AG09319 (cell line): ENCODE measurements around the gene PYGO1.

ENCODE experiments used
- DNase-seq: peaks from one replicate; pipeline ENCODE4 v3.0.0-alpha.2; 2010; ENCODE audit warnings: low read depth; ENCODE audit errors: extremely low read depth
- CTCF ChIP-seq: IDR thresholded peaks from 2 replicates; pipeline ENCODE4 v1.5.1; 2011; ENCODE audit warnings: low read depth, mild to moderate bottlenecking, inconsistent platforms, low read length, moderate library complexity

PYGO1 gene

GRCh38 chr15:55546718-55547117, 41.4 kb downstream of the PYGO1 start:
- no peak for DNase-seq
- TF ChIP-seq CTCF = no peak

- no peak for TF ChIP-seq CTCF
- DNase-seq = no peak
Observed at GRCh38 chr15:55535436-55535835, 52.7 kb downstream of the PYGO1 start.

- no peak for DNase-seq
- no peak for TF ChIP-seq CTCF
Observed at GRCh38 chr15:55532944-55533343, 55.2 kb downstream of the PYGO1 start.

- no peak for TF ChIP-seq CTCF
- DNase-seq = no peak
Observed at GRCh38 chr15:55530861-55531313, 57.3 kb downstream of the PYGO1 start.

GRCh38 chr15:55528812-55529211, 59.3 kb downstream of the PYGO1 start:
- no peak for TF ChIP-seq CTCF
- no peak for DNase-seq

- no peak for DNase-seq
Observed at GRCh38 chr15:55527150-55527549, 61.0 kb downstream of the PYGO1 start.

GRCh38 chr15:55526559-55527036, 61.5 kb downstream of the PYGO1 start:
- TF ChIP-seq CTCF = peak; percentile 62
- peak; percentile 18 for DNase-seq

More at GRCh38 chr15:55527150-55527549, 61.0 kb downstream of the PYGO1 start:
- no peak for TF ChIP-seq CTCF
